Choroid plexus epithelial cell (primary cell): ENCODE measurements around the gene NMUR1.

Source experiments
- DNase-seq: peaks from one replicate; pipeline ENCODE4 v3.0.0-alpha.2; 2010; ENCODE audit warnings: low read depth
- H3K4me3 ChIP-seq: 2 replicates; pipeline ENCODE4 v1.5.1; 2011; ENCODE audit warnings: low read depth, mild to moderate bottlenecking, control low read depth, low read length, moderate library complexity
- TF ChIP-seq, protein P1 (sequence below): conservative IDR thresholded peaks from 2 replicates; pipeline ENCODE4 v1.5.1; 2011; ENCODE audit warnings: low read depth, mild to moderate bottlenecking, control low read depth, inconsistent platforms, low read length, moderate library complexity

The NMUR1 gene

DNA sequence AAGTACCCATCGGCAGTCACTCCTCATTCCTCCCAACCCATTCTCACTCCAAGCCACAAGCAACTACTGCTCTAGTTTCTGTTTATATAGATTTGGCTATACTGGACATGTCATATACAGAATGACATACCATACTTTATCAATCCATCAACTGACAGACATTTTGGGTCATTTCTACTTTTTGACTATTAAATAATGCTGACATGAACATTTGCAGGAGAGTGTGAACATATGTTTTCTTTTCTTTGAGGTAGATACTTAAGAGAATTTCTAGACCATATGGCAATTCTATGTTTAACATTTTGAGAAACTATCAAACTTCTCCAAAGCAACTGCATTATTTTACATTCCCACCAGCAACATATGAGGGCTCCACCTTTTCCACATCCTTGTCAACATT lies 32.6 kb downstream of the NMUR1 start:
- no peak for DNase-seq
- H3K4me3 ChIP-seq, result no peak overlapping the region
- TF ChIP-seq, protein P1, sequence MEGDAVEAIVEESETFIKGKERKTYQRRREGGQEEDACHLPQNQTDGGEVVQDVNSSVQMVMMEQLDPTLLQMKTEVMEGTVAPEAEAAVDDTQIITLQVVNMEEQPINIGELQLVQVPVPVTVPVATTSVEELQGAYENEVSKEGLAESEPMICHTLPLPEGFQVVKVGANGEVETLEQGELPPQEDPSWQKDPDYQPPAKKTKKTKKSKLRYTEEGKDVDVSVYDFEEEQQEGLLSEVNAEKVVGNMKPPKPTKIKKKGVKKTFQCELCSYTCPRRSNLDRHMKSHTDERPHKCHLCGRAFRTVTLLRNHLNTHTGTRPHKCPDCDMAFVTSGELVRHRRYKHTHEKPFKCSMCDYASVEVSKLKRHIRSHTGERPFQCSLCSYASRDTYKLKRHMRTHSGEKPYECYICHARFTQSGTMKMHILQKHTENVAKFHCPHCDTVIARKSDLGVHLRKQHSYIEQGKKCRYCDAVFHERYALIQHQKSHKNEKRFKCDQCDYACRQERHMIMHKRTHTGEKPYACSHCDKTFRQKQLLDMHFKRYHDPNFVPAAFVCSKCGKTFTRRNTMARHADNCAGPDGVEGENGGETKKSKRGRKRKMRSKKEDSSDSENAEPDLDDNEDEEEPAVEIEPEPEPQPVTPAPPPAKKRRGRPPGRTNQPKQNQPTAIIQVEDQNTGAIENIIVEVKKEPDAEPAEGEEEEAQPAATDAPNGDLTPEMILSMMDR, result no peak

DNA sequence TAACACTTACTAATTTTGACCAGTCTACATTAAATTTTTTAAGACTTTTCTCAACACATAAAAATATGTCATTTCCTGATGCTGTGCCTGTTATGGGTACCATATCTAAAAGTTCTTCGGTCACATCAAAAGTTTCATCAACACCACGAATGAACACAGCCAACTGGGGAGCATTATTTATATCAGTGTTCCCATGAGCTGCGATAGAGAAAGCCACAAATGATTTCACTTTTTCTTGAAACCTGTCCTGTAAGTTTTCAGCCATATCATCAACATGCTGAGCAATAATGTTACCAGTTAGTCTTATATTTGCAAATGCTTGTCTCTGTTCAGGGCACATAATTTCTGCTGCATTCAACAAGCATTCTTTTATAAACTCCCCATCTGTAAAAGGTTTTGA lies 35.6 kb downstream of the NMUR1 start:
- TF ChIP-seq, protein P1, result no peak
- DNase-seq, result no peak

DNA sequence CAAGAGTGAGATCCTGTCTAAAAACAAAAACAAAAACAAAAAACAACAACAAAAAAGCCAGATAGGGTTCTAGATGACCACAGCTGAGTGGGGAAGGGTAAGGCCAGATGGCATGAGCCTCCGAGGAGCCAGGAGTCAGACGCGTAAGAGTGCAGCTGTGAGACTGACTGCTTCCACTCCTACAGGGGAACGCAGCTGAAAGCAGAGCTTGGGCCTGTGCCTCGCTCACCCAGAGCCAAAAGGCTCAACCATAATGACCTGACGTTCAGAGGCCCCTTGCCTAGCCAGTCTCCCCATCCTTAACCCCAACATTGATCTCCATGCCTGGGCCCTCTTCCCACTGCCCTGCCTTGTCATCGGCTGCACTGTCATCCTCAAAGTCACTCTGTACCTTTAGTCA lies 39.4 kb downstream of the NMUR1 start:
- no peak overlapping the region for H3K4me3 ChIP-seq
- TF ChIP-seq, protein P1, result no peak
- no peak for DNase-seq

More for the DNA sequence above, 35.6 kb downstream of the NMUR1 start:
- H3K4me3 ChIP-seq, result no peak overlapping the region

DNA sequence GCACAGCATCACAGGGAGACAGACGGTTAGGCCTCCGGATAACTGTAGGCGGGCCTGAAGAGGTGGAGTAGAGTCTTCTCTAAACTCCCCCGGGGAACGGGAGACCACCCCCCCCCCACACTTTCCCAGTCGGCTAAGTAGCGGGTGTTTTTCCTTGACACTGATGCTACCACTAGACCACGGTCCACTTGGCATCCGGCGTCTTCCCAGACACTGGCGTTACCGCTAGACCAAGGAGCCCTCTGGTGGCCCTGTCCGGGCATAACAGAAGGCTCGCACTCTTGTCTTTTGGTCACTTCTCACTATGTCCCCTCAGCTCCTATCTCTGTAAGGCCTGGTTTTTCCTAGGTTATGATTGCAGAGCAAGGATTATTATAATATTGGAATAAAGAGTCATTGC lies 40.3 kb downstream of the NMUR1 start:
- DNase-seq, result peak; percentile 8
- TF ChIP-seq, protein P1, result peak; percentile 52

DNA sequence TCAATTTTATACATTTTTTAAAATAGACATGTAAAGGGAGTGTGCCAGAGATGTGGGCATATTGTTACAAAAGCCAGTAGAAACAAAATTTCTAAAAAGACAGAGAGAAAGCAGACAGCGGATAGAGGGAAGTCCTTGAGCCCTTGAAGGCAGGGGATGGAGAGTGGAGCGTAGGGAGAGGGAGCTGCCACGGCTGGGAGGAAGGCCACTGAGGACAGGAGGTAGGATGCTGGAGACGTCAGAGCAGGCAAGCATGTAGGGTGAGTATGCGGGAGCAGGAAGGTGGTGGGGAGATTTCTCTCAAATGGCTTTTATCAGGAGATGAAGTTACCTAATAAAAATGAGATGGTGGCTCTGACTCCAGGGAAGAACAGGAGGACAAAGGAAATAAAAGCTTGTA lies 41.9 kb downstream of the NMUR1 start:
- H3K4me3 ChIP-seq, result no peak overlapping the region
- TF ChIP-seq, protein P1, result no peak
- DNase-seq, result no peak

More for the DNA sequence above, 40.3 kb downstream of the NMUR1 start:
- H3K4me3 ChIP-seq, result no peak overlapping the region

DNA sequence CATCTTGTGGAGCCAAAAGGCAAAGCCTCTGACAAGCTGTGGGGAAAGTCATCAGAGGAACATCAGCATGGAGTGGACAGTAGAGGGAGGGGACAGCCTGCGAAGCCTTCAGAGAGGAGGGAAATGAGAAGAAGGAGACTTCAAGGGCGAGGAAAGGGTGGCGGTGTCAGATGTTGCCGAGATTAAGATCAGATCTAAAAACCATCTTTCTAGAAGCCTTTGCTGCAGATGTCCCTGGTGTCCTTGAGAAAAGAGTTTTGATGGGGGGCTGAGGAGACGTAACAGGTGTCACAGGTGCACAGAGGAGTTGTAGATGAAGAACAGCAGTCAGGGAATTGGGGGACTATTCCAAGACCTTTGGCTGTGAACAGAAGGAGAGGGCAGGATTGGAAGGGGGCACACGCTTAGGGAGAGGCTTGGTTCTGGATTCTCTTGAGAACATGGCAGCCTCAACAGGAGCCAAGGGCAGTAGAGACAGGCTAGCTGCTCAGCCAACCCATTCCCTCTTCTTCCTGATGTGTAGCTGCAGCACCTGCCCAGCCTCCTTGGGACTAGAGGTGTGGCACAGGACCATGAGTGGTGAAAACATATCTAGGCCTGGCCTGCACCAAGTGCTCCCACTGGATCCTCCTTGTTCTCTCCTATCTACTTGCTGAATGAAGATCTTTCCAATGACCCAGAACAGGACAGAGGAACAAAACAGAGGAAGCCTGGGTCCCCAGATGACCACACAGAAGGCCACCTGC lies 43.2 kb downstream of the NMUR1 start:
- TF ChIP-seq, protein P1, result no peak
- H3K4me3 ChIP-seq, result no peak overlapping the region
- no peak for DNase-seq
